HG02943 (cell line): ENCODE results near the gene BMAL1.

Experiments used
- ATAC-seq: cut with Tn5 transposase; IDR thresholded peaks from one replicate; pipeline ENCODE4 v1.9.1; 2021; ENCODE audit warnings: mild to moderate bottlenecking, low read depth, moderate library complexity; ENCODE audit not compliant: unreplicated experiment

The BMAL1 gene

DNA sequence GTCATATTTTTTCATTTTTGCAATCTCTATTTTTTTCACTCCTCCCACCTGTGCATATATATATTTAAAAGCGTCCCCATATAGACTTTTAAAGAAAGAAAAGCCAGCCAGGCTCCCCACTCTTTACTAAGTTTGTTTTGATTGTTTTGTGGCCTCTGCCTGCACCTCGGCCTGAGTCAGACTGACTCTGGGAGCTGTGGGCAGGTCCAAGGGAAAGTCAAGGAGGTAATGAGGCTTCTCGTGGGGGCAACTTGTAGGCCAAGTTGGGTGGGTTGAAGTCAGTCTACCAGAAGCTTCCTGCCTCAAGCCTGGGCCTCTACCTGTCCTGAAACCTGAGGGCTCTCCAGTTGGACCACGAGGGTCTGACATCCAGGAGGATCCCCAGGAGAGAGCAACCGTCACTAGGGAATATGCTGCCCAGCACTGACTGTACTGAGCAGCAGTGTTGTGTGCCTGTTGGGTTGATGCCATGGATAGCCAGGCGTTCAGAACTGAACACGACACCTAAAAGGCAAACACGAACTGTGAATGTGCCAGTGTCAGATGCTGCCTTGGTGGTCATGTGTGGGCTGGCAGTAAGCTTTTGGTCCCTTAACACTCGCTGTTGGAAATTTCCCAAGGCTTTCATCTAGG is 58.8 kb downstream of the BMAL1 start:
- no peak for ATAC-seq

DNA sequence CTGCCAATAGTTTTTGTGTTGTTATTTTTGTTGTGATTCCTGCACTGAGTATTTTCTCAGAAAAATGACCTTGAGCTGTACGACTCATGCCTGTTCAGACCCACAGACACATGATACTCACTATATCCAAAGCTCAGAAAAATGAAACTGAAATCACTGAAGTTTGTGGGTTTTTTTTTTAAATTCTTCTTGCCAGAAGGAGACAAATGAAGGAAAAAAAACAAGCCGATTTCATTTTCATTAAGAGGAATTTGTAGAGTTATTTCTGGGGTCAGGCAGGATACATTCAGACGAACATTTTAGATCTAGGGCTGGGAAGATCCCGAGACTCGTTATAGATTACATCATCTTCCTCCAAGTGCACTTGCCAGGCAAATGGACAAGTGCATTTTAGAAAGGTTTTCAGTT is 60.4 kb downstream of the BMAL1 start:
- no peak for ATAC-seq

DNA sequence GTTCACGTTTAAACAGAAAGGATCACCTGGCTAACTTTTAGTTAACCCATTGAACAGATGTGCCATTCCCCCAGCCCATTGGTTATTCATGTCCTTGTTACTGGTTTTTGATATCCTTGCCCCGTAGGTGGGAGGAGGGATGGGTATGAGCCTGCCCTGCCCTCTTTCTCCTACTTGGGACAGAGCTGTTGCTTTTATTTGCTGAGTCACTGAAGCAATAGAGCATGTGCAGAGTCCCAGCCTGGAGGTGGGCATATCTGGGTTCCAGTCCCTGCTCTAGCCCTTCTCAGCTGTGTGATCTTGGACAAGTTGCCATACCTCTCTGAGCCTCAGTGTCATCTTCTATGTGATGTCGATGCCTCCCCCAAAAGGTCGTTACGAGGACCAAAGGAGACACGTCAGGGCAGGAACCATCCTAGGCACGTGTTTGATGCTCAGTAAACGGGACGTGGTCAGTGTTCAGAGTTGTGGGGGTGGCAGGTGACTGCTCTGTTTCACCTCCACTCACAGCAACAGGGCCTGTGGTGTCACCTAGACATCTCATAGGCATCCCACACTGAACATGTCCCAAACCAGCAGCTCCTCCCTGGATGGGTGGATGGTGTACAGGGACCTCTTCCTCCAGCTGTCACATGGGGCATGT is 61.0 kb downstream of the BMAL1 start:
- ATAC-seq: no peak

DNA sequence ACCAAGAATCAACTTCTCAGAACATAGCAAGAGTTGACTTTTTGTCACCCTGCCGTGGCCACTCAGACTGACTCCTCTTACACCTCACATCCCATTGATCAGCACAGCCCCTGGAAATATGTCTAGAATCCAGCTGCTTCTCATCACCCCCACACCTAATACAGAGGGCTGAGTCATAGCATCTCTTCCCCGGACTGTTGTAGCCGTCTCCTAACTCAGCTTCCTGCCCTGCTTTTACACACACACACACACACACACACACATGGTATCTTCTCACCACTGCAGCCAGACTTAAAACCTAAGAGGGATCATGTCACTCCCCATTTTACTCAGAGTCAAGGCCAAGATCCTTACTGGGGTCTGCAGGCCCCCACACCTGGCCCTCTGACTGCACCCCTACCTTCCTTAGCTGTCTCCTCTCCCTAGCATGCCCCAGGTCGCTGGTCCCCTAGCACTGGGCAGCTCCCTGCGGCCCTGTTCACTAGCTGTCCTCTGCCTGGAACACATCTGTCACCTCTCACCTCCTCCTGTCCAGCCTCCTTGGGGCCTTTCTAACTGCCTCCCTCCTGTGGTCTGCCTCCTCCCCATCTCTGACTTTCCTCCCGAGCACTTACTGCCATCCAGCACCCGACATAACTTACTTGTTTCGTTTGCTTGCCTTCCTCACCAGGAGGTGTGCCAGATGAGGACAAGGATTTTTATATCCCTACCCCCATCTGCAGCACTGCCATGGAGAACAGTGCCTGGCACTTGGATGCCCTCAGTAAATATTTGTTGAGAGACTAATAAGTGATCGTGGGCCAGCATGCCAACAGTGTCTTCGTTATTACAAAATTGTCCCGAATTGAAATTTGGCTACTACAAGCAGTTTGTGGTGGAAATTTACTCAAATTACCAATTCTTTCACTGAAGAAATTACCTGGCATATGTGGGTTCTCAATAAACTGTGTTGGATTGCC is 61.9 kb downstream of the BMAL1 start:
- no peak for ATAC-seq

DNA sequence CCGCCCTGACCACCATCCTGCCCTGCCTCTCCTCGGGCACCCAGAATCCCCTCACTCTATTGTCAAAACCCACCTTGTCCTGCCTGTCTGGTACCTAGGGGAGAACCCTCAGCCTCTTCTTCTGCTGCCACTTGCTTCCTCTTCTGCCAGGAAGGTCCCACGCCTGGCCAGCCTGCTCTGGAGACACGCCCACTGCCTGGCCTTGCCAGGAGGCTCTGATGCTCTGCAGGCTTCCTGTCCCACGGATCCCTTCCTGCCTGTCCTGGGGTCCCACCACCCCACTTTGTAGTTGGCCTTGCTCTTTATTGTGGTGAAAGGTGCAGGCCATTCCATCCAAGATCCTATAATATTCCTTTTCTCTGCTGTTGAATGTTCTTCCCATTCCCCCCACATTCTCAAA is 63.4 kb downstream of the BMAL1 start:
- no peak for ATAC-seq

DNA sequence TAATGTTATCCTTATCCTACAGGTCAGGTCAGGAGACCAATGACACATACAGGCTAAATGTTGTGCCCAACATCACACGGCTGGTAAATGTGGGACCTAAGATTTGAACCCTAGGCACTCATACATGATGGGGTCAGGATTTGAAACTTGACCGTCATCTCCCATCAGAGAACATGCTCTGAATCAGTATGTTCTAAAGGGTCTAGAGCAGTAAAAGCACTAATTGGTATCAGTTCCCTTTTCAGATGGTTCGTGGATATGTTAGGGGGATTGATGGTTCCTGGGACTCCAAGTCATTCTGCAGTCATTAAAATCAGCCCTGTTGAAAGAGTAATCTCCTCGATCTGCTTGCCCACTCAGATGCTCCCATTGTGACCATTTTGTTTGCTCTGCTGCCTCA is 65.5 kb downstream of the BMAL1 start:
- ATAC-seq: no peak

DNA sequence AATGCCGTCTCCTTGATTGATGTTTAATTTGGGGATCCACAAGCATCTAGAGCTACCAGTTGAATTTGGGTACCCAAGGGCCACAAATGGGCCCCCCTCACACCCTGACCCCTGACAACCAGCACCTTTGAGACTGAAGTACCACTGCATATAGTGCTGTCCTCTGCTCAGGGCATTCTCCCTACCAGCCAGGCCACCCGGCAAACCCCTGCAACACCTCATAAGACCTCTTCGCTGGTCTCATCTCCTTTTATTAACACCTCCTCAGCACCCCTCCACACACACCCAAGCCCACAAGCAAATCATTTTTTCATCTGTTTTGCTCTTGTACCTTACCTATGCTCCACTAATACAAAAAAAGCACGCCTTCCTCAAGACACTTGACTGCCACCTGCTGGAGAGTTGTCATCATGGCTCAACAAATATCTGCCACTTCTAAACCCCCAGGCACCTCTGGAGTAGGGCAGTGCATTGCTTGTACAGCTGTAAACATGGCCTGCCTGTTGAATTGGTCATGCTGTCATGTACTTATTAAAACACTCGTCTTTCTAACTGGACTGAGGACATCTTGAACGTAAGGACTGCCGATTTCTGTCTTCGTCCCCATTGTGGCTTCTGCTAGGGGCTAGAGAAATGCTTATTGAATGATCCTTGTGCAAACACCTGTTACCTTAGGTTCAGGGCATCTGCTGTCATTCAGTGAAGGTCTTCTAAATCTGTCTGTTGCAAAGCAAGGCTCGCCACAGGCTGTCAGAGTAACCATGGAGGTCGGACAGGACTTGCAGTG is 66.5 kb downstream of the BMAL1 start:
- peak; percentile 50 for ATAC-seq

DNA sequence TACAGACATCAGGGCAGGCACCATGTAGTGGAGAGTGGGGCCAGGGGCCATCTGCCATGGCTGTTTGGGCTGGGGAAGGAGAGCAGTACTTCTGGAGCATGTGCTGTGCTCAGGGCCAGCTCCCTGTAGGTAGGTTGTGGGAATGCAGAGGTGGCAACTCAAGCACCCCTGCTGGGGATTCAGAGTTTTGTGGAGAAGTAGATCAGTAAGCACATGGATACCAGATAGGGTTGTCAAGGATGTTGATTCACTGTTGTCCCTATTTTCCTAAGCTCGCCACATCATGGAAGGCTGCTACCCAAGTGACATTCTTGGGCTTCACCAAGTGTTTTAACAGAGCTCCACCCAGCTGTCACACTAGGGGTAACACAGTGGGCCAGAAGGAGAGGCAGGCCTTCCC is 67.2 kb downstream of the BMAL1 start:
- ATAC-seq: no peak

DNA sequence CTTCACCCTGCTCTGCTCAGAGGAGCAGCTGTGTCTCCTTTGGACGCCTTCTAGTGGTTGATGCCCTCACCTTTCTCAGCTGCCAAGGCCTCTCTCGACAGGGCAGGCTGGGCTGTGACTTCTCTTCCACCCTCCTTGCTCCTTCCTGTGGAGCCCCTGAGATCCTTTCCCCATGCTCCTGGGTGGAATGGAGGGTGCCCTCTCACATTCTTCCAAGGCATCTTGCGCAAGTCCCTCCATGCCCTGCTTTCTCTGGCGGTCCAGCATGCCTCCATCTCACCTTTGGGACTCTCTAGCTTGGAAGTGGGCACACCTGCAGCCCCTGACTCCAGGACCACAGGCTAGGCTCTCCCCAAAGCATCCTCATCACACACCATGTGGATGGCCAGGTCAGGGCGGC is 68.9 kb downstream of the BMAL1 start:
- no peak for ATAC-seq

DNA sequence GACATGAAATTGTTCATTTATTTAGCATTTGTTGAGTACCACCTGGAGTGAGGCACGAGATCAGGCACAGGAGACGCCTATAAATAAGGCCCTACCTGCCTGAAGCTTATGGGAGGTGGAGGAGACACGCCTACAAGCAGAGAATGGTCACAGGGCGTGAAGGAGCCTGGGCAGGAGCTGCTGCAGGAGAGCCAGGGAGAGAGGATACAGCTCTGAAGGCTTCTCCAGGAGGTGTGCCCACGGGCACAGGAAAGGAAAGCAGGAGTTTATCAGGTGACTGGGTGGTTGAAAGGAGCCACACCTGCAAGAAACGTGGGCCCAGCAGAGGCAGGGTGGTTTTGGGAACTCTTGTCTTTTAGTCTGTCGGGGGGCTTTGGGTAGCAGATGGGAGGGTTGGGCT is 70.3 kb downstream of the BMAL1 start:
- ATAC-seq: no peak

DNA sequence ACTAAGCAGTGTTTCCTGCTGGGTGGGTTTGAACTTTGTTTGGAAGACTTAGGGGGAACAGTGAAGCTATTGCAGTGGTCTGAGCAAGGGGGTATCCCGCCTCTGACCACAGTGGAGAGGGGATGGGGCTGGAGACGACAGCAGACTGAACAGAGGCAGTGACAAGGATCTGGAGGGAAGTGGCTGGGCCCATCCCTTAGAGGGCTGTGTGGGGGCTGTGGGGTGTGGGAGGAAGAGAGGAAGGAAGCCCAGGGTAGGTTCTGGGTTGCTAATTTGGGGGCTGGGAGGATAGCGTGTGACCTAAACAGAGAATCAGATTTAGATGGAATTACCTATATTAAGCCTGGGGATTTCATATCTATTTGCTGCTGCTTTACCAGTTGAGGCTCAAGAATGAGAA is 70.7 kb downstream of the BMAL1 start:
- no peak for ATAC-seq

DNA sequence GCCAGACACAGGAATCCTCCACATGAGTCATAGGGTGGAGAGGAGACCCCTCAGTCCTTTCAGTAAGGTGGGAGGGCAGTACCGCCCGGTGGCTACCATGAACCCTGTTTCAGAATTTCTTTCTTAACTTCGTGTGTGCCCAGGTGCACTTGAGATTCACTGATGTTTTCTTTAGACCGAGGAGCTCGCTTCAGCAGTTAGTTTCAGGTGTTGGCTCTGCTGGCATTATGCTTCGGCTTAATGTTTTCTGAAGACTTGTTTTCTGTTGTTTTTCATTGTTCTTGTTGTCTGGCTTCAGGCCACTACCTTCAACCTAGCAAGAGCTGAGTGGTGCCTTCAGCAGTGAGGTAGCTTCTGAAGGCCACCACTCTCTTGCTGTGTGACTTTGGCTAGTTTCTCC is 71.5 kb downstream of the BMAL1 start:
- ATAC-seq: no peak

DNA sequence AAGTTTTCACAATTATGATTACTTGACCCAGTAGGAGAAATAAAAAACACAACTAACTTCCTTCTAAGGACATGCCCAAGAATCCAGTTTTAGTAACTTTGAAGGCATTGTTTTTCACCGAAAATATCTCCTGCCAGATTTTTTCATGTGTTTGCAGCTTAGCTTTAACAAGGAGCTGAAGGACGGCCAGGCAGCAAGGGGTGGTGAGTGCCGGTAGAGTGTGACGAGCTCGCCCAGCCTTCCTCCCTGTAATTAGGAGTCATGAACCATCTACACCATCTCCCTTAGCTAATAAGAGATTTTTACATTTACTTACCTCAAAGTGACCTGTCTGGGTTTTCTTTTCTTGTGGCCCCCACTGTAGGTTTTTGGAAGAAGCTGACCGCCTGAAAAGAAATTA is 72.0 kb downstream of the BMAL1 start:
- ATAC-seq: no peak

DNA sequence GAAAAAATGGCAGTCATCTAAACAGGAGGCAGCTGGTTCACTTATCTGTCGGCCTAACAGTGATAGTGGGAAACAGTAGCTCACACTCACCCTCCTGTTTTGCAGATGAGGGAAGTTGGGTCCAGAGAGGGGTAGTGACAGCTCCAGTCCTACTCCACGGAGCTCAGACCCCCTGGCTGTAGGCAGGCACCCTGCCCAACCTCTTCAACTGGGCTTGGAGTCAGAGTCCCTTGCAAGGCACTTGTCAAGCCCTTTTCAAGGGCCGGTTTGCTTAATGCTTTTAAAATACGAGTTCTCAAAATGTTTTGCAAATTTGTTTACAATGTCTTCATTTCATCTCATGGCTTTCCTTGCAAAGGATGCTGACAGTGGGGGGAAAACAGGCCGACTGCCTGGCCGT is 75.1 kb downstream of the BMAL1 start:
- ATAC-seq: no peak

DNA sequence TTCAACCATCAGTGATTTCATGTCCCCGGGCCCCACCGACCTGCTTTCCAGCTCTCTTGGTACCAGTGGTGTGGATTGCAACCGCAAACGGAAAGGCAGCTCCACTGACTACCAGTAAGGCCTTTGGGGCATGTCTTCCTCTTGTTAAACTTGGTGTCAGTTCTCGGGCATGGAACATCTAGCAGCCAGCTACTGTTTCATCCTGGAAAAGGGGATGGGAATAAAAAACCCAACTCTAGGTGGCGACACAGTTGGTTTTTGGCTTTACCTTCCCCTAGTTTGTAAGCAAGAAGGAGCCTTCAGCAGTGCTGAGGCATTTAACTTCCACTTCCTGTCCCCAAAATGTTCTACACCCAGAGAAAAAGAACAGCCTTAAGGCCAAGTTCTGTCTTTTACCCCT is 76.7 kb downstream of the BMAL1 start:
- ATAC-seq: no peak

DNA sequence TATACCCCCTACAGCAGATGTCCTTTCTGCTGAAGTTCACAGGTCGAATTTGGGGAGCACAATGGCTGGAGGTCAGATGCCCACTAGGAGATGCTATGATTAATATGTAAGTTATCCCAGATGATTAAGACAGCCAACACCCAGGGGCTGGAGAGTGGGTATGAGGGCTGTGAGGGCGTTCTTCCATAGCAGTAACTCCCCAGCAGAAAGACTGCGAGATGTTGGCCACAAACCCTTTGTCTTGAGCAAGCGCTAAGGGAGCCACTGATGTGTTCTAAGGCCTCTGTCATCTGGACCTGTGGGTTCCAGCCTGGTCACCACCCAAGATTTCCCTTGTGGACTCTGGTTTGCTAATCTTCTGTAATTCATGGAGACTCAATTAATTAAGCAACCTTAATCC is 77.6 kb downstream of the BMAL1 start:
- ATAC-seq: no peak

DNA sequence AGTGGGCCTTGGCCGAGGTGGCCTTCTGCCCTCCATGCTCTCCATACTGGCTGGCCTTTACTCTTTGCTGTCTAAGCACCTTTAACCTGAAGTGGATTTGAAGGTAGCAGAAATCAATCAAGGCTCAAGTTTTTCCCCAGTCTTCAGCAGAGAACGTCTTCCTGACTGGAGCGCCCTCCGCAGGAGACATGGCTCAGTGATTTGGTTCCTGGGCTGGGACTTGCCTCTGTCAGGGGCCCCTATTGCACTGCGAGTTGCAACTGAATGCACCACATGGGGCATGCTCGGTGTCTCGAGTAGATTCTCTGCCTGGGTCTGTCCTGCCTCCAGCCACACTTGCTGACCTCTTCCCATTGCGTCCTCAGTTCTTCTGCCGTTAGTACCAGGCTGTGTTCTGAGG is 79.6 kb downstream of the BMAL1 start:
- no peak for ATAC-seq

DNA sequence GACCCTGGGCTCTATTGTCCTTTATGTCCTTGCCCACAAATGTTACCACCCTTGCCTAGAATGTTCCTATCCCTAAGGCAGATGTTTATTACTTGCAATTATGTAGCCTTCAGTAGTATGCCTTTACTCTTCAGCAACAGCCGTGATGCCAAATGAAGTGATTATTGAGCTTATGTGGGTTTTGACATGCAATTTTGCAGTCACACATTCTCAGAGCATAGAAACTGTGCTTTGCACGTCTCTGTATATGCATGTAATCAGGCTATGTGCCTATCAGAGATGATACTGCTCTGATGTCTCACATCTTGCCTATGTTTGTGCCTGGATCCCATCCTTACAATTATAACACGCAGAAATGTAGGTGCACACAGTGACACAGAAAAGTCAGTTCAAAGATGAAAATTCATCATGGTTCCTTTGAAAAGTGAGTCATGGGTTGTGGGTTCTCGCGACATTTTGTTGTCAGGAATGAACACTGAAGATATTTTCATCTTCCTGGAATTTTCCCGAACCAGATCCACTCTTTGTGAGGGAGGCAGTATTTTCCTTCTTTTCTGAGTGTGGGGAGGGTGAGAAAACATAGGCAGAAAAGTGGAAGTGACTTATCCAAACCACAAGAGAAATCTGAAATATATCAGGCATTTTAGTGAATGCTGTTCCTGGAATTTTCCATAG is 81.1 kb downstream of the BMAL1 start:
- no peak for ATAC-seq

DNA sequence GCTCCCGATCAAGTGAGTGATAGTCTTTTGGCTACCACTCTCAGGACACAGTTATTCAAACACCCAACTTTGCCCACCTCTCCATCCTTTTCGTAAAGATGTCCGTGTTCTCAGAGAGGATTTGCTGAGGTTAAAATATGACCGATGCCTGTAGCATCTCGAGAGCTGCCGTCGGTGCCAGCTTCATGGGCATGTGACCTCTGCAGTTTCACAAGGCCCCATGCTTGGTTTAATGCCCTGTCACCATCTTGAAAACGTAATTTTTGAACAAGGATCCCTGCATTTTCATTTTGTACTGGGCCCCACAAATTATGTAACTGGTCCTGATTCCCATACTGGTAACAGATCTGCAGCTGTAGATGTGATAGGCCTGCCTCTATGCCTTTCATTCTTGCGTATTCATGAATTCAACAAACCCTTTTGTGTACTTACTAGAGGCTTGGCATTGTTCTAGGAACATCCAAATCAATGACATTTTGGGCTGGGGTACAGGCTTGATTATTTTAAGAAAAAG is 85.1 kb downstream of the BMAL1 start:
- ATAC-seq: no peak

DNA sequence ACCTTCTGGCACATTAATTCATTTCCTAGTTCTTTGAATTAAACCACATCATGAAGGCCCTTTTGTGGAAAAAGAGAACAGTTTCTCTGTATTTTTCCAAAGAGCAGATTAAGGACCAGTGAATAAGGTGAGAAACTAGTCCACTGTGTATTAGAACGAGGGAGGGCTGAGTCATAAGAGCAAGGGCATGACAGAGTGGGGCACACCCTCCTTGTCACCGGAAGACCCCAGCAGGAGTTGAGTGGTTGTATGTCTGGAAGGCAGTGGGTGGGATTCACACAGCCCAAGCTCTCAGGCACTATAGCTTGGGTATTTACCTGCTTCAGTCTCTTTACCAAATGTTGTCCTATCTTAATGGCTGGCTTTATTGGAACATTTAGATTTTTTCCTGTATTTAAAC is 86.8 kb downstream of the BMAL1 start:
- ATAC-seq: no peak
